BLaER1 treated with 17β-estradiol and CSF1 and Interleukin-3, amounts not matched to agents 10 nM and 100 nM (cell line): ENCODE data around the gene SNAPC2.
A peak's percentile ranks its signal among the peaks of the same experiment; 100 is the strongest.

Experiments
- H3K27ac ChIP-seq, 11 experiments: shearing (Covaris generic); formaldehyde crosslinking; 2 replicates each; pipeline ENCODE4 v1.8.1; 2022
- H3K27me3 ChIP-seq, 11 experiments: shearing (Covaris generic); formaldehyde crosslinking; 2 replicates each; pipeline ENCODE4 v1.8.1; 2022
- H3K36me3 ChIP-seq, 11 experiments: shearing (Covaris generic); formaldehyde crosslinking; 2 replicates each; pipeline ENCODE4 v1.8.1; 2022
- H3K4me1 ChIP-seq, 10 experiments: shearing (Covaris generic); formaldehyde crosslinking; 2 replicates each; pipeline ENCODE4 v1.8.1; 2022
- H3K4me2 ChIP-seq, 11 experiments: shearing (Covaris generic); formaldehyde crosslinking; 2 replicates each; pipeline ENCODE4 v1.8.1; 2022
- H3K4me3 ChIP-seq, 10 experiments: shearing (Covaris generic); formaldehyde crosslinking; 2 replicates each; pipeline ENCODE4 v1.8.1; 2022
- H3K9ac ChIP-seq, 11 experiments: shearing (Covaris generic); formaldehyde crosslinking; 2 replicates each; pipeline ENCODE4 v1.8.1; 2022
- H3K9me3 ChIP-seq, 11 experiments: shearing (Covaris generic); formaldehyde crosslinking; replicated peaks in 1 of 11; 2 replicates each; pipeline ENCODE4 v1.8.1; 2022
- H4K20me1 ChIP-seq, 11 experiments: shearing (Covaris generic); formaldehyde crosslinking; 2 replicates each; pipeline ENCODE4 v1.8.1; 2022
- Cebpa-rat ChIP-seq, 11 experiments: shearing (Covaris generic); IDR thresholded peaks; 2 replicates each; pipeline ENCODE4 v1.8.1; 2022

SNAPC2 gene

DNA sequence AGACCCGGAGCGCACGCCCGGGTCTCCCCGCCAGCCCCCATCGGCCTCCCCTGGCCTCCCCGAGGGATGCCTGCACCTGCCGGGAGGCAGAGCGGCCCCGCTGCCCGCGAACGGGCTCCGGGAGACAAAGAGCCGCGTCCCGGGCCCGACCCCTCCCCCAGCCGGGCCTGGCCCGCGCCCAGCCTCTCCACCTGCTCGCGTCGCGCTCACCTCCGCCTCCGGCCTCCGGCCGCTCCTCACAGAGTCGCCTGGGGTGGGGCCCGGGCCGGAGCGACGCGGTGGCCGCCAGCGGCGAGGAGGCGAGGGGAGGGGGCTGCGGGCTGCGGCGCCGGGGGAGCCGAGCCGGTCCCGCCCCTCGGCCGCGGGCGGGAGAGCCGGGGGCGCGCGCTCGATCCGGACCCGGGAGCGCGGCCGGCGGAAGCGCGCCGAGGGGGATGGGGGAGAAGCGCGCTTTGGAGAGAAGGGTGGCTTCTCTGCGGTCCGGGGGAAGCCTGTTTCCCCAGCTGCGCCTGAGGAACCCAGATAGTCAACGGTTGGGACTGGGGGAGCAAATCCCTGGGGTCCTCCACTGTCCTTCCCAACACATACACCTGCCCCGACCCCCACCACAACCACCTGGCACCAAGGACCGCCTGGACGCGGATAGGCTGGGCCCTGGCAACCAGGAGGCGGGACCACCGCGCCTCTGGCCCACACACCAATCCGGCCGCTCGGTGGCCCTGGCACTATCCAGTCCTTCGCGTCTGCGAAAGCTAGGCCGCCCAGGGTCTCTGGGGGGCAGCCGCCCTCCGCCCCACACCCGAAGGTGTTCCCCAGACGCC is 45.9 kb upstream of the SNAPC2 start, which contains the start of gene PRR36:
TSS of gene PRR36 (minus strand) at position 315 of the 821 bp plus-strand sequence. CDS start 701 bp downstream, outside the sequence.
- Histone ChIP-seq H3K4me3 (peak within 1 kb of the TSS; percentile 60 to 77 (median 68)), H3K27ac (peak within 1 kb of the TSS in 10 of 11 experiments; percentile 8 to 63 (median 47); a peak in 15 of 22 replicates), H3K27me3 (peaks cover 0 to 21% (median 0%) of the 10 kb centered on the region in 11 experiments; a peak in 10 of 22 replicates), H3K9me3 (no peaks in the 10 kb centered on the region), H3K4me2 (peak within 1 kb of the TSS; percentile 85 to 99 (median 98)), H4K20me1 (peaks cover 0 to 29% (median 10%) of the 10 kb centered on the region in 11 experiments; a peak in 12 of 22 replicates), H3K36me3 (no peaks in the 10 kb centered on the region), H3K4me1 (peaks cover 37 to 60% (median 57%) of the 10 kb centered on the region in 10 experiments), H3K9ac (peak within 1 kb of the TSS; percentile 46 to 85 (median 71))
- TF ChIP-seq Cebpa-rat (IDR thresholded peaks at IDR 0.05) = no peak

DNA sequence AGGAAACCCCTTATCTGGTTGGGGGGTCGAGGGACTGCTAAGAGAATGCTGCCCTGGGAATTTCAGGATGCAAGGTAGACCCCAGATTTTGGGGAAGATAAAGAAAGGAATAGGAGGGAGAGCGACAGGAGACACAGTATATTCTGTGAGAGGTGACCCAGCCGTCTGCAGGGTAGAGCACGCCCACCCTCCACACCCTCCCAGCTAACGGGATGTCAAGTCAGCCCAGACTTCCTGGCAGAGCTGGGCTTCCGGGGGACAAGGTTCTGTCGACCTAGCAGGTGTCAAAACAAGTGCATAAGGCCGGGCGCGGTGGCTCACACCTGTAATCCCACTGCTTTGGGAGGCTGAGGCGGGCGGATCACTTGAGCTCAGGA is 45.3 kb upstream of the SNAPC2 start:
- no peak for TF ChIP-seq Cebpa-rat (IDR thresholded peaks at IDR 0.05)
- Histone ChIP-seq H3K9me3 (no peaks in the 10 kb centered on the region), H4K20me1 (peaks cover 0 to 23% (median 9%) of the 10 kb centered on the region in 11 experiments; a peak in 12 of 22 replicates), H3K4me2 (peak overlapping the region; percentile 85 to 99 (median 98)), H3K27ac (peak overlapping the region in 3 of 11 experiments; percentile 8 to 63 (median 54); a peak in 4 of 22 replicates), H3K4me1 (peaks cover 31 to 60% (median 55%) of the 10 kb centered on the region in 10 experiments), H3K9ac (peak overlapping the region in 9 of 11 experiments; percentile 46 to 85 (median 71); a peak in 14 of 22 replicates), H3K36me3 (no peaks in the 10 kb centered on the region), H3K27me3 (peaks cover 0 to 21% (median 0%) of the 10 kb centered on the region in 11 experiments; a peak in 10 of 22 replicates), H3K4me3 (peak overlapping the region in 9 of 10 experiments; percentile 66 to 77 (median 69); a peak in 17 of 20 replicates)

DNA sequence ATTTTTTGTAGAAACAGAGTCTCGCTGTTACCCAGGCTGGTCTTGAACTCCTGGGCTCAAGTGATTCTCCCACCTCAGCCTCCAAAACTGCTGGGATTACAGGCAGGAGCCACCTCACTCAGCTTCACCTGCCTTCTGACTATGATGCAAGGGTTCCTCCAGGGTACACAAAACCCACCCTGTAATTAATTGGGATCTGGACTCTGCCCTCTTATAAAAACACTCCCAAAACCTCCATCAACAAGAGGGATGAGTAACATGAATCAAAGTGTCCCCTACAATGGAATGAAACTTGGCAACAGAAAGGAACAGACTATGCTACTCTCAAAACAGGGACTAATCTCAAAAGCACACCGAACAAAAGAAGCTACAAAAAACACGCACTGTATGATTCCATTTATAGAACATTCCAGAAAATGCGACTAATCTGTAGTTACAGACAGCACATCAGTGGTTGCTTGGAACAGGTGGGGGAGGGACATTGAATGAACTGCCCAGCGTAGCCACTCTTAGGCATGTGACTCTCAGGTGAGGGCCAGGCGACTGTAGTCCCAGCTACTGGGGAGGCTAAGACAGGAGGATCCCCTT is 42.8 kb upstream of the SNAPC2 start:
- TF ChIP-seq Cebpa-rat (IDR thresholded peaks at IDR 0.05) = no peak
- Histone ChIP-seq H3K4me3 (no peak overlapping the region), H3K27ac (no peak overlapping the region), H3K9me3 (0 out of 22 replicates have a peak, but pooled peaks cover 0 to 4% (median 0%) of the 10 kb centered on the region in 11 experiments), H3K4me2 (no peak overlapping the region), H4K20me1 (peaks cover 0 to 7% (median 0%) of the 10 kb centered on the region in 11 experiments; a peak in 1 of 22 replicates), H3K4me1 (peaks cover 19 to 44% (median 41%) of the 10 kb centered on the region in 10 experiments), H3K36me3 (no peaks in the 10 kb centered on the region), H3K9ac (no peak overlapping the region), H3K27me3 (peaks cover 0 to 21% (median 0%) of the 10 kb centered on the region in 11 experiments; a peak in 10 of 22 replicates)

DNA sequence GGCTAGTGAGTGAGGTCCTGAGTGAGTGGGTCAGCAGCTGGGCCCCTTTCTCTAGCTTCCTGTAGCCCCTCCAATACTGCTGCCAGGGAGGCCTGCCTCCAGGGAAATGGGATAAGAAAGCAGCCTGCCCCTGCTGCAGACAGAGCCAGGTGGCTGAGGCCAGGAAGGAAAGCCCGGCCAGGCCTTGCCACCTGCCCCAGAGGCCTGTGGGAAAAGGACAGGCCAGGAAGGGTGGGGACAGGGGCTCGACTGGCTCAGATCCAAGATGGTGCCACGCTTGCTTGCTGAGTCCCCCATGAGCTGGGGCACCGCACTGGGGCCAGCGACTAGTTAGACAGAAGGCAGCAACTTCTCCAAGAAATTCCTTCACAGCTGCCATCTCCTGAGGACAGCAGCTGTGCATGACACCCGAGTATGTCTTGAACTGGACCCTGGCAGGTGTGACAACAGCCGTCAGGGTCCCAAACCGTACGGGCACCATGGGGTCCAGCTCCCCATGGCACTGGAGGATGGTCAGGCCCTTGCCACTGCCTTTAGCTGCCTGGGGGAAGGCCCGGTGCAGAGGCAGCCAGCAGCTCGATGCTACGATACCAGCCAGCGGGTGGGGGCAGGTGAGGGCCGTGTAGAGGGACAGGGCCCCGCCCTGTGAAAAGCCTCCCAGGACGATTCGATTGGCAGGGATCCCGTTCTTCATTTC is 40.9 kb upstream of the SNAPC2 start:
- Histone ChIP-seq H3K4me1 (peaks cover 16 to 43% (median 36%) of the 10 kb centered on the region in 10 experiments), H4K20me1 (no peaks in the 10 kb centered on the region), H3K9ac (peak overlapping the region in 1 of 11 experiments; percentile 41; a peak in 2 of 22 replicates), H3K27me3 (peaks cover 0 to 6% (median 0%) of the 10 kb centered on the region in 11 experiments; a peak in 8 of 22 replicates), H3K36me3 (no peaks in the 10 kb centered on the region), H3K27ac (peak overlapping the region in 2 of 11 experiments; percentile 31 to 32; a peak in 3 of 22 replicates), H3K4me3 (no peak overlapping the region), H3K4me2 (peak overlapping the region in 8 of 11 experiments; percentile 12 to 60 (median 46); a peak in 12 of 22 replicates), H3K9me3 (0 out of 22 replicates have a peak, but pooled peaks cover 0 to 4% (median 0%) of the 10 kb centered on the region in 11 experiments)
- TF ChIP-seq Cebpa-rat (IDR thresholded peaks at IDR 0.05) = no peak

DNA sequence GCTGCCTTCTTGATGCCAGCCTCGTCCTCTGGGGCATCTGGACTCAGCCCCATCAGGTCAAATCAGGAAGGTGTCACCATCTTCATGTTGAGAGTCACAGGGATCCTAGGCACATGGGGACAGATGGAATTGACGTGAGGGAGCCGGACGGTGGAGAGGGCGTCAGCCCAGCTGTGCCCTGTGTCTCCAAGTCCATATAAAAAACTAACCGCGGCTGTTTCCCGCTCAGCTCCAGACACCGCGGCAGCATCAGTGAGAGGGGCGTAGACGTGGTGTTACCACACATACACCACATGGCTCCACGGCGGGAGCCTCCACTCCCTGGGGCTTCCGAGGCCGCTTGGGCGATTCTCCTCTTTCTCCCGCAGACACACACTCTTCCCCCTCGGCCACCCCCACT is 40.3 kb upstream of the SNAPC2 start:
- H3K27me3 ChIP-seq = peaks cover 0 to under 1% (median 0%) of the 10 kb centered on the region in 11 experiments; a peak in 2 of 22 replicates
- H3K36me3 ChIP-seq = no peaks in the 10 kb centered on the region
- no peaks in the 10 kb centered on the region for H4K20me1 ChIP-seq
- no peak overlapping the region for H3K4me3 ChIP-seq
- H3K9me3 ChIP-seq = 0 out of 22 replicates have a peak, but pooled peaks cover 0 to 4% (median 0%) of the 10 kb centered on the region in 11 experiments
- H3K27ac ChIP-seq = no peak overlapping the region
- H3K9ac ChIP-seq = no peak overlapping the region
- H3K4me1 ChIP-seq = peaks cover 12 to 38% (median 31%) of the 10 kb centered on the region in 10 experiments
- TF ChIP-seq Cebpa-rat (IDR thresholded peaks at IDR 0.05) = no peak
- H3K4me2 ChIP-seq = peak overlapping the region in 4 of 11 experiments; percentile 12 to 60 (median 57); a peak in 4 of 22 replicates

DNA sequence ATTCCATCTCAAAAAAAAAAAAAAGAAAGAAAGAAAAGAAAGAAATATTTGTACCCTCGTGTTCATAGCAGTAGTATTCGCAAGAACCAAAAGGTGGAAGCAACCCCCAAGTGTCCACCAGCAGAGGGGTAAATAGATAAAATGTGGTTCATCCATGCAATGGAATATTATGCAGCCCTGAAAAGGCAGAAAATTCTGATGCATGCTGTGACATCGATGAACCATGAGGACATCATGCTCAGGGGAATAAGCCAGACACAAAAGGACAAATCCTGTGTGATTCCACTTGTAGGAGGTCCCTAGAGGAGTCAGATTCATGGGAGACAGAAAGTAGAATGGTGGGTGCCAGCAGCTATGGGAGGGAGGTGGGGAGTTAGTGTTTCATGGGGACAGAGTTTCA is 38.2 kb upstream of the SNAPC2 start:
- TF ChIP-seq Cebpa-rat (IDR thresholded peaks at IDR 0.05) = no peak
- no peak overlapping the region for H3K27ac ChIP-seq

DNA sequence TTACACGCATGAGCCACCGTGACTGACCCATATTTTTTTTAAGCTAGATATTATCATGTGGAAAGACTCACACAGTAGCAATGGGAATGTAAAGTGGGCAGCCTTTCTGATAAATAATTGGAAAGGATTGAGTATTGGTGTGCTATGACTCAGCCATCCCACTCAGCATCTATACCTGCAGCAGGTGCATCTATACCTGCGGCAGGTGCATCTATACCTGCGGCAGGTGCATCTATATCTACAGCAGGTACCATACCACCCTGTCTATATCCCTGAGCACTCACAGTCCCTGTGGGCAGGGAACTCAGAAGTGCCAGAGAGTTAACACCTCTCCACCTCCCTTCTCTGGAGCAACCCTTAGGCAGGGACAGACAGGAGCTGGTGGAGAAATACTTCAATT is 37.0 kb upstream of the SNAPC2 start:
- Histone ChIP-seq H3K36me3 (no peaks in the 10 kb centered on the region), H3K4me1 (peaks cover 12 to 43% (median 30%) of the 10 kb centered on the region in 10 experiments), H3K4me3 (no peak overlapping the region), H3K9me3 (0 out of 22 replicates have a peak, but pooled peaks cover 0 to 4% (median 0%) of the 10 kb centered on the region in 11 experiments), H4K20me1 (no peaks in the 10 kb centered on the region), H3K9ac (no peak overlapping the region), H3K27me3 (peaks cover 0 to 9% (median 4%) of the 10 kb centered on the region in 11 experiments; a peak in 11 of 22 replicates), H3K27ac (no peak overlapping the region), H3K4me2 (peak overlapping the region in 4 of 11 experiments; percentile 5 to 60 (median 30); a peak in 1 of 22 replicates)
- TF ChIP-seq Cebpa-rat (IDR thresholded peaks at IDR 0.05) = no peak

More for the DNA sequence above, 38.2 kb upstream of the SNAPC2 start:
- no peak overlapping the region for H3K4me2 ChIP-seq
- peaks cover 12 to 43% (median 30%) of the 10 kb centered on the region in 10 experiments for H3K4me1 ChIP-seq
- H4K20me1 ChIP-seq = no peaks in the 10 kb centered on the region
- 0 out of 22 replicates have a peak, but pooled peaks cover 0 to 4% (median 0%) of the 10 kb centered on the region in 11 experiments for H3K9me3 ChIP-seq
- no peaks in the 10 kb centered on the region for H3K36me3 ChIP-seq
- no peaks in the 10 kb centered on the region for H3K27me3 ChIP-seq
- H3K9ac ChIP-seq = no peak overlapping the region
- no peak overlapping the region for H3K4me3 ChIP-seq
